Neutrophil (primary cell): ENCODE results near the gene MXD1.

Experiments used
- H3K27ac ChIP-seq: fragments of 200-600 bp; sonication (generic); 2 replicates; pipeline ENCODE4 v1.5.1; 2016; ENCODE audit warnings: mild to moderate bottlenecking, moderate library complexity
- H3K27me3 ChIP-seq: fragments of 200-600 bp; sonication (generic); 2 replicates; pipeline ENCODE4 v1.6.0; 2016; ENCODE audit warnings: mild to moderate bottlenecking
- H3K36me3 ChIP-seq: fragments of 200-600 bp; sonication (generic); 2 replicates; pipeline ENCODE4 v1.5.1; 2017
- H3K4me1 ChIP-seq, 2 experiments: fragments of 200-600 bp in 1 of 2; sonication (generic) in 1 of 2; 1 replicate in 1 of 2; 2 replicates in 1 of 2; pipeline versions ENCODE4 v1.5.1 to v1.6.1; 2013 to 2016; ENCODE audit warnings: low read depth in 1 of 2, low read length in 1 of 2, mild to moderate bottlenecking in 1 of 2, moderate library complexity in 1 of 2; ENCODE audit not compliant: control insufficient read depth in 1 of 2, insufficient read depth in 1 of 2
- H3K4me3 ChIP-seq, 2 experiments: fragments of 200-600 bp in 1 of 2; sonication (generic) in 1 of 2; 1 replicate in 1 of 2; 2 replicates in 1 of 2; pipeline ENCODE4 v1.5.1; 2013 to 2016; ENCODE audit warnings: low read depth in 1 of 2, low read length in 1 of 2, mild to moderate bottlenecking in 1 of 2, moderate library complexity in 1 of 2
- H3K9me3 ChIP-seq: fragments of 200-600 bp; sonication (generic); 2 replicates; pipeline ENCODE4 v1.5.1; 2016
- TF ChIP-seq, protein P1 (sequence below): fragments of 200-600 bp; sonication (generic); IDR thresholded peaks from 2 replicates; pipeline ENCODE4 v1.5.1; 2016; ENCODE audit warnings: antibody characterized with exemption

Gene MXD1

DNA sequence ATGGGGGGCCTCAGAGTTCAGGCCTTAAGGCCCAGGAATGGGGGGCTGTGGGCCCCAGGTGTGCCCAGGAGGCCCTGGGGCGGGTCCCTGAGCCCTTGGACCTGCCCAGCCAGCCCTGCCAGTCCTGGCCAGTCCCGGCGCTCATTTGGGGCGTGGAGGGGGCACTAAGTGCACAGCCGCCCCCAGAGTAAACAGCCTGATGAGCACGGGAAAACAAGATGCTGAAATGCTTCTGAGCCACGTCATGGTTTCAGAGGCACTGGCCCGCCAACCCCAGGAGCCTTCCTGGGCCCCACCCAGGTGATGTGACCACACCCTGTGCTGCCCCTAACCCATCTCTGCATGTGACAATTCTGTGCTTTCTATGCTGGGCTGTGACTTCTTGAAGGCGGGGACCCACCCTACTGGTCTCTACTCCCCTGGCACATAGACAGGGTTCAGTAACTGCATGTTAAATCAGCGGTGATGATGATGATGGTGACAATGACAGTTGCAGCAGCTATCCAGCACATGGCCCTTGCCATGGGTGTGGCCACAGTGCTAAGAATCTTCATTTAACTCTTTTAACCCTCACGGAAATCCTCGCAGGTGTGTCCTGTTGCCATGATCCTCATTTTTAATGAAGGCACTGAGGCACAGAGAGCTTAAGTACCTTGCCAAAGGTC is 74.7 kb downstream of the MXD1 start:
- Histone ChIP-seq H3K27me3 (no peaks in the 10 kb centered on the region), H3K9me3 (no peaks in the 10 kb centered on the region), H3K36me3 (peaks cover 19% of the 10 kb centered on the region), H3K4me1 (peaks cover 43 to 59% of the 10 kb centered on the region in 2 experiments), H3K4me3 (no peak overlapping the region), H3K27ac (peak overlapping the region; percentile 100)
- TF ChIP-seq, protein P1, sequence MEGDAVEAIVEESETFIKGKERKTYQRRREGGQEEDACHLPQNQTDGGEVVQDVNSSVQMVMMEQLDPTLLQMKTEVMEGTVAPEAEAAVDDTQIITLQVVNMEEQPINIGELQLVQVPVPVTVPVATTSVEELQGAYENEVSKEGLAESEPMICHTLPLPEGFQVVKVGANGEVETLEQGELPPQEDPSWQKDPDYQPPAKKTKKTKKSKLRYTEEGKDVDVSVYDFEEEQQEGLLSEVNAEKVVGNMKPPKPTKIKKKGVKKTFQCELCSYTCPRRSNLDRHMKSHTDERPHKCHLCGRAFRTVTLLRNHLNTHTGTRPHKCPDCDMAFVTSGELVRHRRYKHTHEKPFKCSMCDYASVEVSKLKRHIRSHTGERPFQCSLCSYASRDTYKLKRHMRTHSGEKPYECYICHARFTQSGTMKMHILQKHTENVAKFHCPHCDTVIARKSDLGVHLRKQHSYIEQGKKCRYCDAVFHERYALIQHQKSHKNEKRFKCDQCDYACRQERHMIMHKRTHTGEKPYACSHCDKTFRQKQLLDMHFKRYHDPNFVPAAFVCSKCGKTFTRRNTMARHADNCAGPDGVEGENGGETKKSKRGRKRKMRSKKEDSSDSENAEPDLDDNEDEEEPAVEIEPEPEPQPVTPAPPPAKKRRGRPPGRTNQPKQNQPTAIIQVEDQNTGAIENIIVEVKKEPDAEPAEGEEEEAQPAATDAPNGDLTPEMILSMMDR, result no peak
